ENCODE measurements around the gene AMER1.

Gene AMER1

DNA sequence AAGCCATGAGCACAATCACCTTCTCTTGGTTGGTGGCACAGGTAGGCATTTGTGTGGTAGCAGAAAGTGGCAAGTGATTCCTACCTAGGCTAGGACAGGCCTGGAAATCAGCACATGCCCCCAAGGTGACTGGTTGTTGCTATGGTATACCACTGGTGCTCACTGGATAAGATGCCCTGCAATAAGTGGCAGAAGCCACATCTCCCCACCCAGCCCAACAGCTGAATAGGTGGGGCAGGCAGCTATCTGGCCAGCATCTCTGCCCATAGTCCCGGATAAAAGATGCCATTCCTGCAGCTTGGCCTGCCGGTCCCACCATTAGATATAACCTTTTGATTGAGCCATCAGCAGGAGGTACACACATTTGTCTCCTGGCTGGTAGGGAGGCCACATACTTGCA, 21.1 kb downstream of the AMER1 start:
- DNase-seq (ENCODE audit: low read depth) = no peak
- TF ChIP-seq, protein P1, sequence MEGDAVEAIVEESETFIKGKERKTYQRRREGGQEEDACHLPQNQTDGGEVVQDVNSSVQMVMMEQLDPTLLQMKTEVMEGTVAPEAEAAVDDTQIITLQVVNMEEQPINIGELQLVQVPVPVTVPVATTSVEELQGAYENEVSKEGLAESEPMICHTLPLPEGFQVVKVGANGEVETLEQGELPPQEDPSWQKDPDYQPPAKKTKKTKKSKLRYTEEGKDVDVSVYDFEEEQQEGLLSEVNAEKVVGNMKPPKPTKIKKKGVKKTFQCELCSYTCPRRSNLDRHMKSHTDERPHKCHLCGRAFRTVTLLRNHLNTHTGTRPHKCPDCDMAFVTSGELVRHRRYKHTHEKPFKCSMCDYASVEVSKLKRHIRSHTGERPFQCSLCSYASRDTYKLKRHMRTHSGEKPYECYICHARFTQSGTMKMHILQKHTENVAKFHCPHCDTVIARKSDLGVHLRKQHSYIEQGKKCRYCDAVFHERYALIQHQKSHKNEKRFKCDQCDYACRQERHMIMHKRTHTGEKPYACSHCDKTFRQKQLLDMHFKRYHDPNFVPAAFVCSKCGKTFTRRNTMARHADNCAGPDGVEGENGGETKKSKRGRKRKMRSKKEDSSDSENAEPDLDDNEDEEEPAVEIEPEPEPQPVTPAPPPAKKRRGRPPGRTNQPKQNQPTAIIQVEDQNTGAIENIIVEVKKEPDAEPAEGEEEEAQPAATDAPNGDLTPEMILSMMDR (IDR thresholded peaks at IDR 0.05; ENCODE audit: low read length, missing control alignments) = no peak
- no peak overlapping the region for H3K4me3 ChIP-seq (replicated peaks; ENCODE audit: low read depth, low read length)

DNA sequence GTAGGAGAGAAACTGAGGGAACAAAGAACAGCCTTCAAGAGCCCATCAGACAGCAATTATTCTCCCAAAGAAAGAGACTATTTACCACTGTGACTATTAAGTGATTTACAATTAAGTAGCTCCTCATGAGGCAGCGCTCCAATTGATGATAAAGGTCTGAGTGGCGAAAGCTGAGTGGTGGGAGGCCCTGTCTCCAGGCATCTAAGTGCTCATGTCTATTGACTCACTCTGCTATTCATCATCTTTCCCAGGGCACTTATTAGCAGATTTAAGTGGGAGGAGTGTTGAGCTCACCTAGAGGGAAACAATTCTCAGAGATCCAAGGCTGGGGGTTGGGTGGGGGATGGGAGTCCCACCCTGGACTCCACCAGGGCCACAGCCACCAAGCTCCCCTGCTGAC, 23.3 kb downstream of the AMER1 start:
- TF ChIP-seq, protein P1 (IDR thresholded peaks at IDR 0.05; ENCODE audit: low read length, missing control alignments) = no peak
- no peak for DNase-seq (ENCODE audit: low read depth)
- no peak overlapping the region for H3K4me3 ChIP-seq (replicated peaks; ENCODE audit: low read depth, low read length)

- H3K4me3 ChIP-seq (replicated peaks; ENCODE audit: low read depth, low read length) = no peak overlapping the region
- TF ChIP-seq, protein P1 (IDR thresholded peaks at IDR 0.05; ENCODE audit: low read length, missing control alignments) = no peak
- DNase-seq (ENCODE audit: low read depth) = peak; percentile 11
Observed at GRCh38 chrX:64176876-64177275, 28.6 kb downstream of the AMER1 start.

DNA sequence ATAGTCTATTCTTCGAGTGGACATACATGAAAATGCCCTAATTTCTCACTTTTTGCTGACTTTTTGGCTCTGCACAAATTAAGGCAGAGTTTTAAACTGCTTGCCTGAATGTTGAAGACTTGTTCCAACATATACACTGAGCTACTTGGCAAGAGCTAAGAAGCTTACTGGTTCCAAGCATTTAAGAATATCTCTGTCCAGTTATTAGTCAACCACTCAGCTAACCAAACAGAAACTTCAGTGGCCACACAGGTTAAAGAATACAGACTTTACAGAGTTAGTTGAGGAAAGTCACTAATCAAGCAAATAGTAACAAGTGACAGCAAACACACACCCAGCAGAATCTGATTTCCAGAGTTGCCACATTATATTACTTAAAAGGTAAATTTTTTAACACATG, 35.5 kb downstream of the AMER1 start:
- no peak overlapping the region for H3K4me3 ChIP-seq (replicated peaks; ENCODE audit: low read depth, low read length)
- TF ChIP-seq, protein P1 (IDR thresholded peaks at IDR 0.05; ENCODE audit: low read length, missing control alignments) = no peak
- DNase-seq (ENCODE audit: low read depth) = no peak

DNA sequence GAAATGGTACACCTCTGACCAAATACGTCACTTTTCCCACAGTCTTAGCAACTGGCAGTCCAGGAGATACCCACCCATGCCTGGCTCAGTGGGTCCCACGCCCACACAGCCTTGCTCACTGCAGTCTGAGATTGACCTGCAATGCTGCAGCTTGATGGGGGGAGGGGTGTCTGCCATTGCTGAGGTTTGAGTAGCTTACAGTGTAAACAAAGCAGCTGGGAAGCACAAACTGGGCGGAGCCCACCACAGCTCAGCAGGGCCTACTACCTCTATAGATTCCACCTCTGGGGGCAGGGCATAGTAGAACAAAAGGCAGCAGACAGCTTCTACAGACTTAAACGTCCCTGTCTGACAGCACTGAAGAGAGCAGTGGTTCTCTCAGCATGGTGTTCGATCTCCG, 52.7 kb downstream of the AMER1 start:
- TF ChIP-seq, protein P1 (IDR thresholded peaks at IDR 0.05; ENCODE audit: low read length, missing control alignments) = no peak
- no peak for DNase-seq (ENCODE audit: low read depth)
- no peak overlapping the region for H3K4me3 ChIP-seq (replicated peaks; ENCODE audit: low read depth, low read length)

GRCh38 chrX:64151911-64152310, 53.6 kb downstream of the AMER1 start:
- H3K4me3 ChIP-seq (replicated peaks; ENCODE audit: low read depth, low read length) = no peak overlapping the region
- TF ChIP-seq, protein P1 (IDR thresholded peaks at IDR 0.05; ENCODE audit: low read length, missing control alignments) = no peak
- DNase-seq (ENCODE audit: low read depth) = no peak

DNA sequence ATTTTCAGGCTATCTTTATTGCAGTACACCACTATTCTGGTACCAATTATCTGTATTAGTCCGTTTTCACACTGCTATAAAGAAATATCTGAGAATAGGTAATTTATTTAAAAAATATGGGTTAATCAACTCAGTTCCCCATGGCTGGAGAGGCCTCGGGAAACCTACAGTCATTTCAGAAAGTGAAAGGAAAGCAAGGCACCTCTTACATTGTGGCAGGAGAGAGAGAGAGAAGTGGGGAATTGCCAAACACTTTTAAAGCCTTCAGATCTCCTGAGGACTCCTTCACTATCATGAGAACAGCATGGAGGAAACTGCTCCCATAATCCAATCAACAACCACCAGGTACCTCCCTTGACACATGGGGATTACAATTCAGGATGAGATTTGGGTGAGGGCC, 54.7 kb downstream of the AMER1 start:
- no peak overlapping the region for H3K4me3 ChIP-seq (replicated peaks; ENCODE audit: low read depth, low read length)
- no peak for DNase-seq (ENCODE audit: low read depth)
- TF ChIP-seq, protein P1 (IDR thresholded peaks at IDR 0.05; ENCODE audit: low read length, missing control alignments) = no peak
